Panc1 (cell line): ENCODE measurements around the gene SCAMP4. TPM values are rescaled to one million over a fixed set of nuclear protein-coding genes. Genes with fewer than 3 reads are reported as not detected.

Experiments
- ATAC-seq: fragments of 200-7000 bp; cut with Tn5 transposase; 2 replicates; pipeline ENCODE4 v1.9.1; 2020; ENCODE audit warnings: mild to moderate bottlenecking, moderate library complexity
- BruUV-seq: library from RNA; stranded (reverse); fragments of 400-500 nt; replicated peaks from 2 replicates; lab custom pipeline; 2021; lab: Mats Ljungman, UMichigan
- CTCF ChIA-PET: fragments of 300-600 bp; sonication (Branson Sonifier 250); formaldehyde crosslinking; loops from one replicate; lab custom pipeline; 2022; ENCODE audit warnings: antibody characterized with exemption; lab: Charles Lee
- POLR2A ChIA-PET: fragments of 300-600 bp; sonication (Branson Sonifier 250); formaldehyde crosslinking; loops from one replicate; lab custom pipeline; 2022; ENCODE audit warnings: antibody characterized with exemption; lab: Charles Lee
- DNase-seq: peaks from one replicate; pipeline ENCODE4 v3.0.0-alpha.2; 2010; ENCODE audit warnings: low read depth, low spot score
- H3K27ac ChIP-seq: 2 replicates; pipeline ENCODE4 v1.5.1; 2011; ENCODE audit warnings: mild to moderate bottlenecking, low read length, inconsistent platforms
- H3K27me3 ChIP-seq: fragments of 200-500 bp; sonication (Bioruptor generic); 2 replicates; pipeline ENCODE4 v1.6.0; 2014; ENCODE audit warnings: low read length, inconsistent platforms; ENCODE audit not compliant: control insufficient read depth, insufficient read depth
- H3K36me3 ChIP-seq: fragments of 200-500 bp; sonication (Bioruptor generic); 2 replicates; pipeline ENCODE4 v1.5.1; 2014; ENCODE audit warnings: inconsistent platforms, mild to moderate bottlenecking, low read length, moderate library complexity; ENCODE audit not compliant: control insufficient read depth, insufficient read depth
- H3K4me1 ChIP-seq: 2 replicates; pipeline ENCODE4 v1.5.1; 2011; ENCODE audit warnings: inconsistent platforms, mild to moderate bottlenecking, low read length, moderate library complexity; ENCODE audit not compliant: control insufficient read depth, insufficient read depth
- H3K4me3 ChIP-seq, 2 experiments: 2 replicates each; pipeline ENCODE4 v1.5.1; 2011 to 2012; ENCODE audit warnings: low read depth in 2 of 2, low read length in 2 of 2, mild to moderate bottlenecking in 2 of 2, inconsistent platforms in 1 of 2, moderate library complexity in 1 of 2
- H3K9me3 ChIP-seq: fragments of 200-500 bp; sonication (Bioruptor generic); 2 replicates; pipeline ENCODE4 v1.5.1; 2014; ENCODE audit warnings: low read depth, mild to moderate bottlenecking, inconsistent platforms, low read length, moderate library complexity; ENCODE audit not compliant: control insufficient read depth, insufficient read depth
- CTCF ChIP-seq: fragments of 450-650 bp; IDR thresholded peaks from 2 replicates; pipeline ENCODE4 v1.5.1; 2017; ENCODE audit warnings: mild to moderate bottlenecking
- POLR2AphosphoS5 ChIP-seq: IDR thresholded peaks from 2 replicates; pipeline ENCODE4 v1.6.1; 2012; ENCODE audit warnings: mild to moderate bottlenecking, low read depth, low read length, moderate library complexity
- REST ChIP-seq, 2 experiments: IDR thresholded peaks; 2 replicates each; pipeline ENCODE4 v1.6.1; 2011 to 2012; ENCODE audit warnings: low read depth in 2 of 2, control low read depth in 1 of 2, low read length in 1 of 2, mild to moderate bottlenecking in 1 of 2, moderate library complexity in 1 of 2; ENCODE audit not compliant: insufficient read depth in 1 of 2
- SIN3A ChIP-seq: IDR thresholded peaks from 2 replicates; pipeline ENCODE4 v1.6.1; 2012; ENCODE audit warnings: low read depth, mild to moderate bottlenecking, low read length, moderate library complexity, borderline replicate concordance; ENCODE audit not compliant: insufficient read depth
- TCF7L2 ChIP-seq: IDR thresholded peaks from 2 replicates; pipeline ENCODE4 v1.6.1; 2011; ENCODE audit warnings: mild to moderate bottlenecking, low read depth, low read length, inconsistent platforms
- in situ Hi-C: cut with HindIII; loops from 2 replicates; pipeline ENCODE4 v1.10.0; 2016; ENCODE audit warnings: low sequenced_read_pairs, low pct_unique_long_range_greater_than_20kb
- intact Hi-C: fragments of 100-400 bp; cut with micrococcal nuclease; formaldehyde crosslinking; loops from one replicate; pipeline ENCODE4 v1.10.0; 2022; ENCODE audit not compliant: unreplicated experiment
- total RNA-seq: library from RNA; stranded (reverse); gene quantifications from one replicate; pipeline ENCODE4 v1.2.1, GENCODE V29; 2021; ENCODE audit not compliant: unreplicated experiment

SCAMP4 gene
- total RNA-seq, 1 experiment from 2014 or later, result 98.4 TPM

DNA sequence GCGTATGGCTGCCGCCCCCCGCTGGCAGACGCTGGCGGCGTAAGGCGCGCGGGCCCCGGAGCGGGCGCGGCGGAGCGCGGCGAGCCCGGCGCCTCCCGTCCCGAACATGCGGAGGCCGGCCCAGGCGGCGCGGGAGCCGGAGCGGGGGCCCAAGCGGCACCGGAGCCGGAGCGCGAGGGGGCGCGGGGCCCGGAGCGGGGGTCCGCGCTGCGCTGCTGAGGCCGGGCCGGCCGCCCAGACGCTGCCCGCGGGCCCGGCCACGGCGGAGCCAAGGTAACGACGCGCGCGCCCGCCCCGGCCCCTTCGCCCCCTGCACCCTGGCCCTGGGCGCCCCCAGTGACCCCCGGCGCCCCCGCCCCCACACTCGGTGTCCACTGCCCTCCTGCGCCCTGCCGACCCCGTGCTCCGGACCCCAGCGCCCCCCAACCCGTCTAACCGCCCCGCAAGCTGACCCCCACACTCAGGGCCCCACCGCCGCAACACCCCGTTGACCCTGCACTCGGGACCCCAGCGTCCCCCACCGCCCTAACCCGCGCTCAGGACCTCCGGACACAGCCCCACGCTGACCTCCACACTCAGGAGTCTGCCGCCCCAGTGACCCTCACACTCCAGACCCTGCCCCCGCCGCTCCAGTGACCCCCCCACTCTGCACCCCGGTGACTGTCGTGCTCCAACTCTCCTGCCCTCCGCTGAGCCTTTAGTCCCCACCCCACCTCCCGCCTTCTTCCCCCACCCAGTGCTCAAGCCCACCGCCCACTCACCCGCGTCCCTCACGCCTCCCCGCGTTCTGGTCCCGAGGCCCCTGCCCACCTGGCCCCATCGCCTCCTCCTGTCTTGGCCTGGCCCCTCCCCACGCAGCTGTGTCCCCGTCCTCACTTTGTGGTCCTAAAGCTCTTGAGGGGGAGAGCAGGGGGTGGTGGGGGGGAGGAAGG lies 36.2 kb downstream of the SCAMP4 start, which contains the start of gene CSNK1G2:
CSNK1G2 (plus strand) TSS at position 27 of the 932 bp plus-strand sequence. CDS start 28,601 bp downstream, outside the sequence.
- DNase-seq (no peak), ATAC-seq (peak; percentile 71)
- TF ChIP-seq CTCF, result no peak; the same call in 1 of the 2 replicates
- TF ChIP-seq POLR2AphosphoS5, result no peak
- no peak for TF ChIP-seq SIN3A
- TF ChIP-seq REST (IDR thresholded peaks at IDR 0.05; ENCODE audit: insufficient read depth in 1 of 2, low read depth in 2 of 2, low read length in 1 of 2), result no peak
- no peak for TF ChIP-seq TCF7L2
- Histone ChIP-seq H3K4me1 (peaks cover 15% of the 10 kb centered on the region), H3K9me3 (no peaks in the 10 kb centered on the region), H3K27me3 (no peaks in the 10 kb centered on the region), H3K36me3 (peaks cover 7% of the 10 kb centered on the region; the same call in 1 of the 2 replicates), H3K27ac (peak within 1 kb of the TSS; percentile 83), H3K4me3 (peak within 1 kb of the TSS; percentile 64 to 72)
- no TSS peak for BruUV-seq
- ChIA-PET POLR2A (no interaction called here), CTCF (no interaction called here)
- intact Hi-C loops, result no loop called here
- in situ Hi-C loops, result no loop called here

GRCh38 chr19:1942078-1942933 lies 37.1 kb downstream of the SCAMP4 start:
- peak; percentile 71; the same call in 1 of the 2 replicates for ATAC-seq
- Histone ChIP-seq H3K9me3 (no peaks in the 10 kb centered on the region), H3K27me3 (no peaks in the 10 kb centered on the region), H3K4me1 (peaks cover 15% of the 10 kb centered on the region), H3K27ac (peak overlapping the region; percentile 79), H3K4me3 (peak overlapping the region; percentile 64 to 68), H3K36me3 (peaks cover 7% of the 10 kb centered on the region; the same call in 1 of the 2 replicates)
- no TSS peak for BruUV-seq
- TF ChIP-seq TCF7L2 (no peak), REST (IDR thresholded peaks at IDR 0.05; ENCODE audit: insufficient read depth in 1 of 2, low read depth in 2 of 2, low read length in 1 of 2) (no peak), SIN3A (no peak), POLR2AphosphoS5 (no peak), CTCF (no peak)
- no peak for DNase-seq
- POLR2A ChIA-PET, result no interaction called here
- CTCF ChIA-PET, result no interaction called here
- intact Hi-C loops, result no loop called here
- in situ Hi-C loops, result no loop called here
